Measurements from ENCODE around the gene TERB1.

The TERB1 gene

DNA sequence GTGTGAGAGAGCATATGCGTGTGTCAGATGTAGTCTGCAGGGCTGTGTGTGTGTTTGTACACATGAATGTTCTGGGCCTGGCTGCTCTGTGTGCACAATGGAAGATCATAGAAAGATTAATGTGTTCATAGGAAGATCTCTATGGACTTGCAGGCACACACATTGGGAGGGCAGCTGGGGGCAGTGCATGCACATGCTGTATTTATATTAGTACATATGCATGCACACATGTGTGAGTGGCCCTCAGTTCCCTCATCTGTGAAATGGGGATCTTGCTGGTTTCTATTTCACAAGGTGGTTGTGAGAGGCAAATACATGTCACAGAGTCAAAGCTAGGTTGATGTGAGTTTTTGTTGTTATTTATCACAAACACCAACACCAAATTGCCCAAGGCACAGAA lies 44.9 kb upstream of the TERB1 start:
- DNase-seq (ENCODE audit: extremely low read depth, low read depth): no peak

DNA sequence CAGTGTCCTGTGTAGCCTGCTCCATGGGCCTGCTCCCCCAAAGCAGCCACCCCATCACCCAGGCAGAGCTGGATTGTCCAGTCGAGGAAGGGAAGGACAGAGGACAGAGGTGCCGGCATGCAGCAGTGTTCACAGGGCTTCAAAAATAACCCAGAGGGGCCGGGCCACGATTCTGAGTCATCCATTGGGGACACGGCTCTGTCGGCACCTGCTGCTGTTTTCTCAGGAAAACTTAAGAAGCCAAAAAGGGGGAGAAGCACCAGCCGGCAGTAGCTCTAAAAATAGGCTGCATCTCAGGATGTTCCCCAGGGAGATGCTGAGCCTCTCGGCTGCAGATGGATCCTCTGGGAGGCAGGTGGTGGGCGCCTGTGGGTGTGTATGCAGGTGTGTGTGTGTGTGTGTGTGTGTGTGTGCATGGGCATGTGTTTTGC lies 44.4 kb upstream of the TERB1 start:
- no peak for DNase-seq (ENCODE audit: extremely low read depth, low read depth)
- TF ChIP-seq, protein P1, sequence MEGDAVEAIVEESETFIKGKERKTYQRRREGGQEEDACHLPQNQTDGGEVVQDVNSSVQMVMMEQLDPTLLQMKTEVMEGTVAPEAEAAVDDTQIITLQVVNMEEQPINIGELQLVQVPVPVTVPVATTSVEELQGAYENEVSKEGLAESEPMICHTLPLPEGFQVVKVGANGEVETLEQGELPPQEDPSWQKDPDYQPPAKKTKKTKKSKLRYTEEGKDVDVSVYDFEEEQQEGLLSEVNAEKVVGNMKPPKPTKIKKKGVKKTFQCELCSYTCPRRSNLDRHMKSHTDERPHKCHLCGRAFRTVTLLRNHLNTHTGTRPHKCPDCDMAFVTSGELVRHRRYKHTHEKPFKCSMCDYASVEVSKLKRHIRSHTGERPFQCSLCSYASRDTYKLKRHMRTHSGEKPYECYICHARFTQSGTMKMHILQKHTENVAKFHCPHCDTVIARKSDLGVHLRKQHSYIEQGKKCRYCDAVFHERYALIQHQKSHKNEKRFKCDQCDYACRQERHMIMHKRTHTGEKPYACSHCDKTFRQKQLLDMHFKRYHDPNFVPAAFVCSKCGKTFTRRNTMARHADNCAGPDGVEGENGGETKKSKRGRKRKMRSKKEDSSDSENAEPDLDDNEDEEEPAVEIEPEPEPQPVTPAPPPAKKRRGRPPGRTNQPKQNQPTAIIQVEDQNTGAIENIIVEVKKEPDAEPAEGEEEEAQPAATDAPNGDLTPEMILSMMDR (IDR thresholded peaks at IDR 0.05; ENCODE audit: low read depth, low read length): no peak

More for the DNA sequence above, 44.9 kb upstream of the TERB1 start:
- TF ChIP-seq, protein P1 (IDR thresholded peaks at IDR 0.05; ENCODE audit: low read depth, low read length): no peak

DNA sequence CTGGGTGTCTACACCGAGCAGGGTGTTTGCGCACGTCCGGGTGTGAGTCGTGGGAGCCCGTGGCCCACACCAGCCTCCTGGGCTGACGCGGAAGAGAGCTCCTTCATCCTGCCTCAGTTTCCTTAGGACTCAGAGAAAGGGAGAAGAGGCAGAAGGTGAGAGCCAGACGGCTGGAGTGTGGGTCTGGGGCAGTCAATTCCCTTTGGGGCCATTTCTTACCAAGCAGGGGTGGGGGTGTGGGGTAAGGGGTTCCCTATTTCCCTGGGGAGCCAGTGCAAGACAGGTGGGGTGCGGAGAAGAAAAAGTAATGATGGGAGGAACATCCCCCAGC lies 43.7 kb upstream of the TERB1 start:
- TF ChIP-seq, protein P1 (IDR thresholded peaks at IDR 0.05; ENCODE audit: low read depth, low read length): no peak
- no peak for DNase-seq (ENCODE audit: extremely low read depth, low read depth)

DNA sequence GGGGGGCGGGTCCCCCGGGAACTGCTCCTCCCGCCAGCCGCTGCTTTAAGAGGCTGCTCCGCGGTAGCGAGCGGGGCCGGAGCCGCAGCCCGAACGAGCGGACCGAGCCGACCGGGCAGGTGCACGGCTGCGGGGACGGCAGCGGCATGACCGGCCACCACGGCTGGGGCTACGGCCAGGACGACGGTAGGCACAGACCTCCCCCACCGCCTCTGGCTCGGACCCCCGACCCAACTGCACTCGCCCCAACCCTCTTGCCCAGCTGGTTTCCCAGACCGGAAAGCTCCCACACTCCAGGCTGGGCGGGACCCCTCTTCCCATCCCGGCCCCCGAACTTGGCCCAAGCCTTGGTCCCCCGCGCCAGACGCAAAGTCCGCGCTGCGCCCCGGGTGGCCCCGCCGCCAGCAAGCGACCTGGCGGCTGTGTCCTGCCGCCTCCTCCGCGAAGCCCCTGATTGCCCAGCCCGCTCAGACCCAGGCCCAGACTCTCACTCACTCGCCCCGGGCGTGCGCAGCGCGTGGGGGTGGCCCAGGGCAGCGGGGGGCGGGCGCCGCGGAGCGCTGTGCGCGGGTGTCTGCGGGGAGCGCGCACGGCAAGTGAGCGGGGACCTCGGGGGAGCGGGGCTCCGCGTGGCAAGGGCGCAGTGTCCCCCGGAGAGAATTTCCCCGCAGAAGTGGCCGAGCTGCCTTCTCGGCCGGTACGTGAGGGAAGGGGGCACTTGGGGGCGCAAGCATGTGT lies 43.1 kb upstream of the TERB1 start, which contains the start of gene CA7:
Gene CA7 (plus strand): TSS at position 73 of the 738 bp plus-strand sequence. CDS start 74 bp downstream, at position 147.
- TF ChIP-seq, protein P1 (IDR thresholded peaks at IDR 0.05; ENCODE audit: low read depth, low read length): no peak
- DNase-seq (ENCODE audit: extremely low read depth, low read depth): no peak

DNA sequence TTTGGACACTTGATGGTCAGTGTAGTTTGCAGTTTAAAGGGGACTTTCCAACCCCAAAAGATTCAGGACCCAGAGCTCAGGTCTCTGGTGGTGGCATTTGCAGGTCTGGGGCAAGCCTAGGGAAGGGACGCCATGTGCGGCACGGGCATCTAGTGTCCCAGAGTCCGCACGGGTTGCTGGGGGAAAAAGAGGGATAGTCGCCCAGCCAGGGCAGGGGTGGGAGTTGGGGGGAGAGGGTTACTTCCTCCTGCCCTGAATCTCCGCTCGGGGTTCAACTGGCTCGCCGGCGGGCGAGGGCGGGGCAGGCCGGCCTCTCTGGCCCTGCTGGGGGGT lies 42.6 kb upstream of the TERB1 start:
- DNase-seq (ENCODE audit: extremely low read depth, low read depth): no peak
- TF ChIP-seq, protein P1 (IDR thresholded peaks at IDR 0.05; ENCODE audit: low read depth, low read length): no peak

DNA sequence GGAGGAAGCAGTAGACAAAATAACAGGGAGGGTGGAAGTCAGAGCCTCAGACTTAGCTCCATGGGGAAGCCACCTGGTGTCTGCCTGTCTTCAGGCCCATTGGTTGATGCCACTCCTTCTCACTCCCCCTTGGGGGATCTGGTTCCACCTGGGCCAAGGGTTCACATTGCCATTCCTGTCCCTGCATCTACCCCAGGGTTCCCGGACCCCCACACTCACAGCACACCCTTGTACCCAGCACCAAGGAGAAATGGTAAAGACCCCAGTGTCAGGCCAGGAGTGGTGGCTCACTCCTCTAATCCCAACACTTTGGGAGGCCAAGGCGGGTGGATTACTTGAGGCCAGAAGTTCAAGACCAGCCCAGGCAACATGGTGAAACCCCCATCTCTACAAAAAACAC lies 41.8 kb upstream of the TERB1 start:
- TF ChIP-seq, protein P1 (IDR thresholded peaks at IDR 0.05; ENCODE audit: low read depth, low read length): no peak
- DNase-seq (ENCODE audit: extremely low read depth, low read depth): no peak

DNA sequence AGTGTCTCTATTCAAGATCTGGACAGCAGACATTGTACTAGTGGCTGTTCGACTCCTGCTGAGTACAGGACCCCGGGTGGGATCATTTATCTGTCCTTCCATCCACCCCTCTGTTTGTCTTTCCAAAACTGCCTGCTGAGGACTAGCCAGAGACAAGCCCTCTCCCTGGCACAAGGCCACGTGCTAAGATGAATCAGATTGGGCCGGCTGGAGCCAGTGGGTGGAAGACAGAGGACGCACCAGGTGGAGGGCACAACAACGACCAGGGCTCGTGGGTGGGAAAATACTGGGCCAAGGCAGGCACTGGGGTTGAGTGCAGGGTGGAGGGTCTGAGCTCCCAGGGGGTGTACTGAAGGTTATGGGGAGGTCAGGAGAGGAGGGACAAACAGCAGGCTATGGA lies 41.4 kb upstream of the TERB1 start:
- no peak for DNase-seq (ENCODE audit: extremely low read depth, low read depth)
- TF ChIP-seq, protein P1 (IDR thresholded peaks at IDR 0.05; ENCODE audit: low read depth, low read length): no peak

Measured in AG09319 (cell line).